Cardiac muscle cell (in vitro differentiated cells and primary cell): ENCODE data around the gene EFCAB8. TPM values are rescaled to one million over a fixed set of nuclear protein-coding genes. Genes with fewer than 3 reads are reported as not detected.

Source experiments
- DNase-seq, 2 donors: peaks; one replicate each; pipeline versions ENCODE4 v3.0.0 to v3.0.0-alpha.2; 2010 to 2017; ENCODE audit warnings: low read depth in 1 of 2, low spot score in 1 of 2
- H3K27ac ChIP-seq: fragments of 200-600 bp; sonication (generic); 2 replicates; pipeline ENCODE4 v1.5.1; 2016
- H3K27me3 ChIP-seq: fragments of 200-600 bp; sonication (generic); 2 replicates; pipeline ENCODE4 v1.6.0; 2016; ENCODE audit warnings: control low read depth
- H3K36me3 ChIP-seq: fragments of 200-600 bp; sonication (generic); 2 replicates; pipeline ENCODE4 v1.5.1; 2016; ENCODE audit warnings: control low read depth
- H3K4me1 ChIP-seq: fragments of 200-600 bp; sonication (generic); 2 replicates; pipeline ENCODE4 v1.8.1; 2017; ENCODE audit warnings: low read depth, mild to moderate bottlenecking, mixed run types
- H3K4me3 ChIP-seq: fragments of 200-600 bp; sonication (generic); 2 replicates; pipeline ENCODE4 v1.5.1; 2016; ENCODE audit warnings: mild to moderate bottlenecking
- H3K9me3 ChIP-seq: fragments of 200-600 bp; sonication (generic); 2 replicates; pipeline ENCODE4 v1.5.1; 2017; ENCODE audit warnings: low read depth, mild to moderate bottlenecking, control low read depth
- polyA plus RNA-seq: library from polyadenylated mRNA; unstranded; fragments of >200 nt; fragmentation: Nextera tagmentation; extraction: Ambion mirVana; gene quantifications from 2 replicates; pipeline ENCODE4 v1.2.1, GENCODE V29; 2016
- total RNA-seq: library from RNA; depleted of rRNA; stranded (reverse); fragments of >200 nt; gene quantifications from 2 replicates; pipeline ENCODE4 v1.2.3, GENCODE V29; 2016
- TF ChIP-seq, protein P1 (sequence below): IDR thresholded peaks from 2 replicates; pipeline ENCODE4 v1.5.1; 2012; ENCODE audit warnings: low read depth, mild to moderate bottlenecking, low read length

The EFCAB8 gene
- total and polyA plus RNA-seq, 2 experiments from 2014 or later = 0.54 TPM; not detected in 1

DNA sequence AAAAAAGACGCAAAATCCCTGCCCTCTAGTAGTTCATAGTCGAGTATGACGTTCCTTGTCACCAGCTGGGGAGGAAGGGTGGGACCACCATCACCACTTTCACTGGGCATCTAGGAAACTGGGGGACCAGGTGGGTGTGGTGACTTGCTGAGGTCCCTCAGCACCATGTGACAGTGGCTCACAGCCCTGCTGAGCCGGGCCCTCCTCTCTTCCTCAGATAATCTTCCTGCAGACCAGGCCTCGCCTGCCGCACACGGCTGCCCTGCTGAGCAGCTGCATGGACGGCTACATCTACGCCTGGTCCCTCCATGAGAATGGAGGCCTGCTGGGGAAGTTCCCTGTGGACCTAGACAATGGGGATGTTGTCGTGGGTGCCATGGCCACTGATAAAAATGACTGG is 71.5 kb downstream of the EFCAB8 start:
- TF ChIP-seq, protein P1, sequence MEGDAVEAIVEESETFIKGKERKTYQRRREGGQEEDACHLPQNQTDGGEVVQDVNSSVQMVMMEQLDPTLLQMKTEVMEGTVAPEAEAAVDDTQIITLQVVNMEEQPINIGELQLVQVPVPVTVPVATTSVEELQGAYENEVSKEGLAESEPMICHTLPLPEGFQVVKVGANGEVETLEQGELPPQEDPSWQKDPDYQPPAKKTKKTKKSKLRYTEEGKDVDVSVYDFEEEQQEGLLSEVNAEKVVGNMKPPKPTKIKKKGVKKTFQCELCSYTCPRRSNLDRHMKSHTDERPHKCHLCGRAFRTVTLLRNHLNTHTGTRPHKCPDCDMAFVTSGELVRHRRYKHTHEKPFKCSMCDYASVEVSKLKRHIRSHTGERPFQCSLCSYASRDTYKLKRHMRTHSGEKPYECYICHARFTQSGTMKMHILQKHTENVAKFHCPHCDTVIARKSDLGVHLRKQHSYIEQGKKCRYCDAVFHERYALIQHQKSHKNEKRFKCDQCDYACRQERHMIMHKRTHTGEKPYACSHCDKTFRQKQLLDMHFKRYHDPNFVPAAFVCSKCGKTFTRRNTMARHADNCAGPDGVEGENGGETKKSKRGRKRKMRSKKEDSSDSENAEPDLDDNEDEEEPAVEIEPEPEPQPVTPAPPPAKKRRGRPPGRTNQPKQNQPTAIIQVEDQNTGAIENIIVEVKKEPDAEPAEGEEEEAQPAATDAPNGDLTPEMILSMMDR = no peak
- H3K36me3 ChIP-seq = no peaks in the 10 kb centered on the region
- H3K9me3 ChIP-seq = no peaks in the 10 kb centered on the region
- H3K4me1 ChIP-seq = no peaks in the 10 kb centered on the region
- no peak overlapping the region for H3K4me3 ChIP-seq
- no peak overlapping the region for H3K27ac ChIP-seq
- no peaks in the 10 kb centered on the region for H3K27me3 ChIP-seq
- no peak for DNase-seq

DNA sequence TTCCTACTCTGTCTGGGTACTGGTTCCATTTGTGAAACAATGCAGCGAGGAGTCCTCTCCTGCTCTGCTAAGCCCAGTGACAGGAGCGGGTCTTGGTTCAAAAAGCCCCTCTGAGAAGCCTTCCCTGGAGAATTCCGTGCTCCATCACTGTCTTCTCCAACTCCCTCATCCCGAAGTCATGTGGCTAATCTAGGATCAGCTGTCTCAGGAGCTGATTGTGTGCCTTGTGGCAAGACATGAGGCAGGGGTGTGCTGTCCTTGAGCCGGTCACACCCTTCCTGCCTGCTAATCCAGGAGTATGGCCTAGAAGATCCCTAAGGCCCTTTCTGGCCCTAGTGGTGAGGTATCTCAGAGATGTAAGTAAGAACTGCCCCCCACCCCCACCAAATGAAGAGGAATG is 72.0 kb downstream of the EFCAB8 start:
- Histone ChIP-seq H3K4me1 (no peaks in the 10 kb centered on the region), H3K9me3 (no peaks in the 10 kb centered on the region), H3K27me3 (no peaks in the 10 kb centered on the region), H3K36me3 (no peaks in the 10 kb centered on the region), H3K27ac (no peak overlapping the region), H3K4me3 (no peak overlapping the region)
- TF ChIP-seq, protein P1 = no peak
- no peak for DNase-seq

DNA sequence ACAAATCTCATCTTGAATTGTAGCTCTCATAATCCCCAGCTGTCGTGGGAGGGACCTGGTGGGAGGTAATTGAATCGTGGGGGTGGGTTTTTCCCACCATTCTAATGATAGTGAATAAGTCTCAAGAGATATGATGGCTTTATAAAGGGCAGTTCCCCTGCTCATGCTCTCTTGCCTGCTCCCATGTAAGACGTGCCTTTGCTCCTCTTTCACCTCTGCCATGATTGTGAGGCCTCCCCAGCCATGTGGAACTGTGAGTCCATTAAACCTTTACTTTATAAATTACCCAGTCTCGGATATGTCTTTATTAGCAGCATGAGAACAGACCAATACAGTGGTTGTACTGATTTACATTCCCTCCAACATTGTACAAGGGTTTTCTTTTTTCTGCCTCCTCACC is 75.9 kb downstream of the EFCAB8 start:
- TF ChIP-seq, protein P1 = no peak
- Histone ChIP-seq H3K4me3 (no peak overlapping the region), H3K36me3 (no peaks in the 10 kb centered on the region), H3K27me3 (no peaks in the 10 kb centered on the region), H3K9me3 (no peaks in the 10 kb centered on the region), H3K4me1 (no peaks in the 10 kb centered on the region), H3K27ac (no peak overlapping the region)
- no peak for DNase-seq

DNA sequence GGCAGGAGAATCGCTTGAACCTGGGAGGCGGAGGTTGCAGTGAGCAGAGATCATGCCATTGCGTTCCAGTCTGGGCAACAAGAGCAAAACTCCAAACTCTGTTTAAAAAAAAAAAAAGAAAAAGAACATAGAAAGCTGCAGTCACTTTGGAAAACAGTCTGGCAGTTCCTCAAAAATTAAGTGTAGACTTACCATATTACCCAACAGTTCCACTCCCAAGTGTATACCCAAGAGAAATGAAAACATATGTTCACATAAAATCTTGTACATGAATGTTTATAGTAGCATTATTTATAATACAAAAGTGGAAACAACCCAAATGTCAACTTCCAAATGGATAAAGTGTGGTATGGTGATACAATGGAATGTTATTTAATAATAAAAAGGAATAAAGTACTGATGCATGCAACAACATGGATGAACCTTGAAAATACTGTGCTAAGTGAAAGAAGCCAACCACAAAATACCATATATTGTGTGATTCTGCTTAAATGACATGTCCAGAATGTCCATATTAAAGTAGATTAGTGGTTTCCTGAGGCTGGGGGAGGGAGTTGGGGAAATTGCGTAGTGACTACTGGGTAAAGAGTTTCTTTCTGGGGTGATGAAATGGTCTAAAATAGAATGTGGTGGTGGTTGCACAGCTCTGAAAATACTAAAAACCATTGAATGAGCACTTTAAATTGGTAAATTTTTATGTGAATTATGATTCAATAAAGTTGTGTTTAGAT is 82.6 kb downstream of the EFCAB8 start:
- TF ChIP-seq, protein P1 = no peak
- H3K4me3 ChIP-seq = no peak overlapping the region
- no peak overlapping the region for H3K27ac ChIP-seq
- H3K4me1 ChIP-seq = no peaks in the 10 kb centered on the region
- H3K36me3 ChIP-seq = no peaks in the 10 kb centered on the region
- H3K27me3 ChIP-seq = no peaks in the 10 kb centered on the region
- H3K9me3 ChIP-seq = no peaks in the 10 kb centered on the region
- peak in 1 of 2 donors; percentile 2 for DNase-seq

DNA sequence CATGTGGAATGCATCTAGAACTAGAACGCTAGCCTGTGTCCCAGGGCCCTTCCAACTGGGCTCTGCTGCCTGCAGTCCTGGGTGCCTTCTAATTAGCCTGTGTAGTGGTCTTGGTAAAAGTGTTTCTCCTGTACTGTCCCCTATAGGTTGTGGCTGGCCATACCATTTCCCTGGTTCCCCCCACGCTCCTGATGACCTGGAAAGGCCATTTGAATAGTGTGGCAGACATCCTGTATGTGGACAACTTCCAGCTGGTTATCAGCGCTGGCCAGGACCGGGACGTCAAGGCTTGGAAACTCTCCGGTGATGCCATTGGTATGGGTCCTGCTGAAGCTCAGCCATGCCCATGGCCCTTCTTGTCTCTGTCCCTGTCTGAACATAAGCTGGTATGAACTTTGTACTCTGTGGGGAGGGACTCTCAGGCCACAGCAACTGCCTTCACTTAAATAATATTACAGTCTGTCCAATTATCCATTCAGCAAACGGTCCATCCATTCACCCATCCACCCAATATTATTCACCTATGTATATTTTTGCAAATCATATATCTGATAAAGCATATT is 84.8 kb downstream of the EFCAB8 start:
- Histone ChIP-seq H3K4me3 (no peak overlapping the region), H3K36me3 (no peaks in the 10 kb centered on the region), H3K27me3 (no peaks in the 10 kb centered on the region), H3K27ac (no peak overlapping the region), H3K9me3 (no peaks in the 10 kb centered on the region), H3K4me1 (no peaks in the 10 kb centered on the region)
- DNase-seq = no peak
- TF ChIP-seq, protein P1 = no peak
